Nephron (organoid): Measurements from ENCODE around the gene PRELID3B.
A peak's percentile ranks its signal among the peaks of the same experiment; 100 is the strongest.

Experiments used
- H3K27ac Mint-ChIP-seq, 3 experiments: 2 replicates each; pipeline ENCODE4 v1.8.0; 2020; ENCODE audit warnings: mixed read lengths in 3 of 3, mild to moderate bottlenecking in 2 of 3, moderate library complexity in 1 of 3
- H3K27me3 Mint-ChIP-seq: 2 replicates; pipeline ENCODE4 v1.8.0; 2021; ENCODE audit warnings: low read depth, mild to moderate bottlenecking, moderate library complexity, mixed read lengths
- H3K36me3 Mint-ChIP-seq: 2 replicates; pipeline ENCODE4 v1.8.0; 2020; ENCODE audit warnings: low read depth, mixed read lengths
- H3K4me1 Mint-ChIP-seq: 2 replicates; pipeline ENCODE4 v1.8.0; 2020; ENCODE audit warnings: mixed read lengths
- H3K4me3 Mint-ChIP-seq, 3 experiments: 2 replicates each; pipeline ENCODE4 v1.8.0; 2020; ENCODE audit warnings: mild to moderate bottlenecking in 3 of 3, mixed read lengths in 3 of 3, moderate library complexity in 2 of 3
- H3K9me3 Mint-ChIP-seq: 2 replicates; pipeline ENCODE4 v1.8.0; 2020; ENCODE audit warnings: mixed read lengths
- CTCF ChIP-seq, 3 experiments: fragments of 200-600 bp; sonication (generic); IDR thresholded peaks; one replicate each; pipeline ENCODE4 v1.5.0; 2021; ENCODE audit warnings: antibody characterized with exemption in 3 of 3; ENCODE audit not compliant: unreplicated experiment in 3 of 3

The PRELID3B gene

GRCh38 chr20:59005523-59006166, 36.9 kb downstream of the PRELID3B start:
- TF ChIP-seq CTCF (IDR thresholded peaks at IDR 0.05; ENCODE audit: unreplicated experiment in 3 of 3) = no peak
- H3K4me3 Mint-ChIP-seq = peak overlapping the region; percentile 49 to 78 (median 76)
- no peaks in the 10 kb centered on the region for H3K9me3 Mint-ChIP-seq
- H3K36me3 Mint-ChIP-seq = peaks cover under 1% of the 10 kb centered on the region
- H3K27me3 Mint-ChIP-seq = peaks cover 20% of the 10 kb centered on the region
- H3K4me1 Mint-ChIP-seq = peaks cover 22% of the 10 kb centered on the region
- H3K27ac Mint-ChIP-seq = no peak overlapping the region

GRCh38 chr20:59004763-59005522, 37.6 kb downstream of the PRELID3B start:
- peaks cover 22% of the 10 kb centered on the region for H3K4me1 Mint-ChIP-seq
- peak overlapping the region in 2 of 3 experiments; percentile 19 to 41 for H3K27ac Mint-ChIP-seq
- H3K9me3 Mint-ChIP-seq = no peaks in the 10 kb centered on the region
- H3K27me3 Mint-ChIP-seq = peaks cover 18% of the 10 kb centered on the region
- H3K36me3 Mint-ChIP-seq = peaks cover 5% of the 10 kb centered on the region
- TF ChIP-seq CTCF (IDR thresholded peaks at IDR 0.05; ENCODE audit: unreplicated experiment in 3 of 3) = no peak
- peak overlapping the region; percentile 32 to 76 (median 49) for H3K4me3 Mint-ChIP-seq

GRCh38 chr20:59004493-59004762, 38.2 kb downstream of the PRELID3B start:
- Mint-ChIP-seq H3K27me3 (peaks cover 16% of the 10 kb centered on the region), H3K4me1 (peaks cover 22% of the 10 kb centered on the region), H3K27ac (peak overlapping the region in 1 of 3 experiments; percentile 75), H3K9me3 (no peaks in the 10 kb centered on the region), H3K4me3 (peak overlapping the region; percentile 55 to 59 (median 58)), H3K36me3 (peaks cover 6% of the 10 kb centered on the region)
- TF ChIP-seq CTCF (IDR thresholded peaks at IDR 0.05; ENCODE audit: unreplicated experiment in 3 of 3) = no peak

GRCh38 chr20:59003836-59004492, 38.6 kb downstream of the PRELID3B start:
- Mint-ChIP-seq H3K27me3 (peaks cover 13% of the 10 kb centered on the region), H3K27ac (peak overlapping the region in 1 of 3 experiments; percentile 75), H3K4me3 (peak overlapping the region; percentile 55 to 59 (median 58)), H3K4me1 (peaks cover 22% of the 10 kb centered on the region), H3K36me3 (peaks cover 8% of the 10 kb centered on the region), H3K9me3 (no peaks in the 10 kb centered on the region)
- no peak for TF ChIP-seq CTCF (IDR thresholded peaks at IDR 0.05; ENCODE audit: unreplicated experiment in 3 of 3)

GRCh38 chr20:59002874-59003399, 39.6 kb downstream of the PRELID3B start:
- H3K27ac Mint-ChIP-seq = no peak overlapping the region
- peak overlapping the region in 1 of 3 experiments; percentile 3 for H3K4me3 Mint-ChIP-seq
- H3K4me1 Mint-ChIP-seq = peaks cover 22% of the 10 kb centered on the region
- TF ChIP-seq CTCF (IDR thresholded peaks at IDR 0.05; ENCODE audit: unreplicated experiment in 3 of 3) = no peak
- H3K9me3 Mint-ChIP-seq = no peaks in the 10 kb centered on the region
- H3K36me3 Mint-ChIP-seq = peaks cover 9% of the 10 kb centered on the region
- H3K27me3 Mint-ChIP-seq = peaks cover 10% of the 10 kb centered on the region
